RKO (cell line): Measurements from ENCODE around the gene SEMA4D.
"Not testable (repeated sequence)": the region's sequence is repeated elsewhere in the genome, so short reads cannot be mapped to it uniquely, and the experiment has no call there.

Experiments
- DNase-seq: peaks from one replicate; pipeline ENCODE4 v3.0.0-alpha.2; 2016; ENCODE audit warnings: low spot score

Gene SEMA4D

GRCh38 chr9:89386206-89386605, 111.7 kb downstream of the SEMA4D start:
- DNase-seq, result no peak

DNA sequence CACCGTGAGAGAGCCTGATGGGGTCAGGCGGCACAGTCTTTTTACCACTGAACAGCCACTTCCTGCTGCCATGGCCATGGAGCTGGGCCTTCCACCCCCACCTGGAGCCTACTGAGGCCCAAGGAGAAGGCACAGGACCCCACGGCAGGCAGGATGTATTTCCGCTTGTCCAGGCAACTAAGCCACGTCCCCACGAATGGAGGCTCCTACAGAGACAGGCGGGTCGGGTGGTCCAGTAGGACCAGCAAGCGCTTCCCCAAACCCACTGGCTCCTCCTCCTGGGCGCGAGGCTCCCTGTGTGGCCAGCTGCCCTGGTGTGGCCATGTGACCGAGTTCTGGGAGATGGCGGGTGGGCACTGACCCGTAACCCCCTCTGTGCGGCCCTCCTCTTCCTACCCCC, 113.1 kb downstream of the SEMA4D start:
- DNase-seq, result no peak

GRCh38 chr9:89383721-89384300, 114.1 kb downstream of the SEMA4D start:
- no peak for DNase-seq

DNA sequence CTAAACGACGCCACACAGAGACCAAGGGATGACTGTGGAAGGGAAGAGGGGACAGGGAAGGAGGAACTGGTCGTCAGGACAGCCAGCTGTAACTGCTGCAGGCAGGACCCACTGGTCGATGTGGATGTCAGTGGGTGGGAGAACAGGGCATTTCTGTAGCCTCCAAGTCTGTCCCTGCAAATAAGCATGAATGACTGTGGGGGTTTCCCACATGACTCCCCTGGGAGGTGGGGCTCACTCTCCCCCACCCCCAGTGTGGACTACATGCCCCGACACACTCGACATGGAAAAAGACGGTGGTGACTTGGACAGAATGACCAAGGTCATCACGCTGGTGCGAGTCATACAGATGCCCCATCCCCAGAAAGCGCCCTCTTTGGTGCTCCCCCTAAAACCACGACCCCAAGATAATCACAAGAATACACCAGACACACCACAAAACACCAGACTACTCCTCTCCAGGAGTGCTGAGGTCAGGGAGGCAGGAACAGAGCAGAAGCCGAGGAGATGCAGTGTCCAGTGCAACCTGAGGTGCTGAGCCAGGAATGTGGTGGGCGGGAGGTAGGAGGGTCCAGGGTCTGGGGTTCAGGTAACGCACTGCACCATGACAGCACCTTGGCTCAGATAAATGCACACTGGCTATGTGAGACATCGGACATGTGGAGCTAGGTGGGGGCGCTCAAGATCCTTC, 114.7 kb downstream of the SEMA4D start:
- no peak for DNase-seq

DNA sequence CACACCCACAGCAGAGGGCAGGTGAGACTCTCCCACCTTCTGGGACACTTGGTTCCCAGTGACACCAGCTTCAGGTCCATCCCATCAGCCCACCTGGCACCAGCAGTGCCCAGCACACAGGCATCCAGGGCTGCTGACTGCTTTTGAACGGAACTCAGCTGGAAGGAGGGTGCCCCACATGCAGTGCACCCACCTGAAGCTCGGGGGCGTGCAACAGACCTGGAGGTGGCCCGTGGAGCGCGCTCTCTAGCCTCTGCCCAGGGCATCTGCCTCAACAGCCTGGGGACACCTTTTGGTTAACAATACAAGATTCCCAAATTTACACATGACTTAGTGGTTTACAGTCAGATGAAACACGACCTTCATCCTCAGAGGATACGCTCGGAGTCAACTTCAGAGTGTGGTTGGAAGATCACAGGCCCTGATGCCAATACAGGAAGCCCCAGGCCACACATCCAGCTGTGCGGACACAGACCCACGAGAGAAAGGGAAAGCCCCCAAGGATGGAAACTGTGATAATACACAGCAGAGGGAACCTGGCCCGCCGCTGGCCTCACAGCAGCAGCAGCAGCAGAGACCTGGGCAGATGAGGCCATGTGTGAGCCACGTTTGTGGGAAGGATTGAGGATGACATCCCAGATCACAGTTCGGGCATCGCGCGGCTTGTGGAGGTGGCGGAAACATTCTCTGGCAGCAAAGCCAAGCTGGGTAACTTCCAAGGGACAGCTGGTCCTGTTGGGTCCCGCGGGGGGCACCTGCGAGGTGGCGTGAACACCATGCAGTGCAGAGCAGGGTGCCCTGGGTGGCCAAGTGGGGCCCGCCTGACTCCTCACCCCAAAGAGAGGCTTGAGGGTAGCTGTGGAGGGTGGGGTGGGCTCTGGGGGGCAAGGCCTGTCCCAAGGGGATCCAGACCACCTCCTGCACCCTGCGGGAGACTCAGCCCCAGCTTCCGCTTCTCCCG, 115.6 kb downstream of the SEMA4D start:
- DNase-seq, result no peak

- no peak for DNase-seq
Observed at GRCh38 chr9:89381308-89381609, 116.7 kb downstream of the SEMA4D start.

DNA sequence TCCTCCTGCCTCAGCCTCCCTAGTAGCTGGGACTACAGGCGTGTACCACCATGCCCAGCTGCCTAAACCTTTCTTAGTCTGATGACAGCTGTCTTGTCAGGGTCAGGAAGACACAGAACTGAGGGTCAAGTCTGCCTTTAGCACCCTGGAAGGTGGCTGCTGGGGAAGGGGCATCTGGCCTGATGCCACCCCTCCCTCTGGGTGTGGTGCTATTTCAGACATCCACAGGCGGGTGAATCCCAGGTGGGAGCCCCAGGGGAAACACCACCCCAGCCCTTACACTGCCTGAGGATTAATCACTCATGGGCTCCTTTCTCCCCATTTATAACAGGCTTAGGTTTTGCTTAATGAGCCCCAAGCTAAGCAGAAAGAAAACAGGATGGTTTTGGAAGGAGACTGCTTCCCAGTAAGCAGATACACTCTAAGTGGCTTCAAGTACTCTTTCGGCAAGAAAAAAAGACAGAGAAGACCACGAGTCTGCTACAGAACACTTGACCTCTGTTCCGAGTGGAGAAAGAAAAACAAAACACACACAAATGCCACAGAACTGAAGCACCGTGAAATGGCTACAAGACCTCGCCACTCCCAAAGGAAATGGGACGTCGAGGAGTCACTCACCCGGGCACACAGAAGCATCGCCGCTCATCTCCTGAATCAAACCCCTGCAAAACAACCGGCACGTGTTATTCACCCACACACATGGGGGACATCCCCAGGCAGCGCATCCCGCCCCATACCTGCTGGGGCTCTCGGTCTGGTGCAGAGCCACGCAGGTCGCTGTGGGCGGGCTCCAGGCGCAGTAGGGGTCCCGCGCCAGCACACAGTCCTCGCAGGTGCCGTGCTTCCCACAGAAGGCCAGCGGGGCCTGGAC, 117.2 kb downstream of the SEMA4D start:
- no peak for DNase-seq

DNA sequence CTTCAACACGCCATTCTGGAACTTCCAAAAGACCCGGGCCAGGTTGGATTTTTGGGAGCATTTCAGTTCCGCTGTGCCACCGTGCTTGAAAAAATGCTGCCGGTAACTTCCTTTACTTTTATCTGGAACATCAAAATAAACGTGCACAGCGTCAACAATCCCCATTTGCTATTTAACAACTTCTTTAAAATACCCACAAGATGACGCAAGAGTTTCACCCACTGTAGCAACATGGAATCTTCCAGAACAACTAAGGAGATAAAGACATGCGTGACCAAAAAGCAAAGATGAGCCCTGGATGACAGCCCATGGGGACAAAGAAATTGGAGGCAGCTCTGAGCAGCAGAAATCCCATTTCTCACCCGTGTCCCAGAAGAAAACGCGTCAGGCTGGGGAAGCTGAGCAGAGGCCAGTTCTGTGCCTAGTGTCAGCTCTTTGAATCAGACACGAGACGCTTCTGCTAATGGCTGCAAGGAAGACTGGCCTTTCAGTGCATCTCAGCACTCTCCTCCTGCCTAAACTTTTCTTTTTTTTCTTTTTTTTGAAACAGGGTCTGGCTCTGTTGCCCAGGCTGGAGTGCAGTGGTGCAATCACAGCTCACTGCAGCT, 118.3 kb downstream of the SEMA4D start:
- no peak for DNase-seq

- DNase-seq, result no peak
Observed at GRCh38 chr9:89379031-89379430, 118.9 kb downstream of the SEMA4D start.

GRCh38 chr9:89378541-89378940, 119.4 kb downstream of the SEMA4D start:
- no peak for DNase-seq

DNA sequence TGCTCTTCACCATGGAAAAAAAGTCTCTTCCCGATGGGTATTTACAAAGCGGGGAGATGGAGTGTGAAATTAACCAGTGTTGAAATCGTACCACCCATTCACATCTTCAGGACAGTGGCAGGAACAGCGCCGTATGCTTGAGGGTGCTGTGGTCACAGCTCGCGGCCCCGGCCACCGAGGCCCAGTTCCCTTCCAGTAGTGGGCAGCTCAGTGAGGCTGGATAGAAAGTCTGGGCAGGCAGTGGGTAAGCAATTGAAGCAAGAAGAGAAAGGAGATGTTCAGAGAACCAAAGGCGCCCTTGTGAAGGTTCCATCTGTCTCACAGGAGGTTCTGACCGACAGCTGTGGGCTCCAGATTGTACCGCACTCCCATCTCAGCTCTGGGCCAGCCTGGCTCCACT, 120.5 kb downstream of the SEMA4D start:
- DNase-seq, result no peak

GRCh38 chr9:89376741-89377351, 121.1 kb downstream of the SEMA4D start:
- DNase-seq, result no peak

DNA sequence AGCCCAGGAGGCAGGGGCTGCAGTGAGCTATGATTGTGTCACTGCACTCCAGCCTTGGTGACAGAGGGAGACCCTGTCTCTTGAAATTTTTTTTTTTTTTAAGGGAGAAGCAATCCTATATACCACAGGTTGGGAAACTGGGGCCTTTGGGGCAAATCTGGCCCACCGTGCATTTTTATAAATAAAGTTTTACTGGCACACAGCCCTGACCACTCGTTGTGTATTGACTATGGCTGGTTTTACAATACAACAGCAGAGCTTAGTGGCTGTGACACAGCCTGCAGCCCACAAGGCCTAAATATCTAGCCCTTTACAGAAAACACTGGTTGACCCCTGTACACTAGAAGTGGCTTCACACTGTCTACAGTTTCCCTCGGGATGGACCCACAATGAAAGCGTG, 121.6 kb downstream of the SEMA4D start:
- DNase-seq, result no peak

DNA sequence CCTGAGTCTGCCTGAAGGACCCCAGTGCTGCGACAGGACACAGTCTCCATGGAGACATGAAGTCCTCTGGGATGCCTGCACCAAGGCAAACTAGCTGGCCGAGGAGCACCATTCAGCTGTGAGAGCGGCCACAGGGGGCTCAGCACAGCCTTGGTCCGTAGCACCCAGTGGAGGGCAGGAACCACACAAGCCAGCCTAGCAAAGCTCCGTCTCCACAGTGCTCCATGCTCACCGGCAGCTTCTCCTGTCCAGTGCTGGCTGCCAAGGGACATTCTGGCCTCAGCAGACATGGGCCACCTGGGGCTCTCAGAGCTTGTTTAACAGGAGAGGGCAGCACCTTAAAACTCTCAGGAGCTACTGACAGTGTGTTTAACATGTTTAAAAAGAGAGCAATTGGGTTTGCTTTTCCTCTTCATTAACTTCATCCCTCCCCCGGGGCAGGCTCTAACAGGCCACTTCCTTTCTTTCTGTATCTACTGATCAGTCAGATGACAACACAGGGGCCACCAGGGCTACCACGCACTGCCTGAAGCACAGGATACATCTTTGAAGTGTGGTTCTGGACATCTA, 122.6 kb downstream of the SEMA4D start:
- DNase-seq, result no peak

GRCh38 chr9:89374176-89374575, 123.7 kb downstream of the SEMA4D start:
- no peak for DNase-seq

- DNase-seq, result no peak
Observed at GRCh38 chr9:89372979-89373378, 124.9 kb downstream of the SEMA4D start.

- DNase-seq, result peak; percentile 35
Observed at GRCh38 chr9:89372230-89372816, 125.6 kb downstream of the SEMA4D start.

DNA sequence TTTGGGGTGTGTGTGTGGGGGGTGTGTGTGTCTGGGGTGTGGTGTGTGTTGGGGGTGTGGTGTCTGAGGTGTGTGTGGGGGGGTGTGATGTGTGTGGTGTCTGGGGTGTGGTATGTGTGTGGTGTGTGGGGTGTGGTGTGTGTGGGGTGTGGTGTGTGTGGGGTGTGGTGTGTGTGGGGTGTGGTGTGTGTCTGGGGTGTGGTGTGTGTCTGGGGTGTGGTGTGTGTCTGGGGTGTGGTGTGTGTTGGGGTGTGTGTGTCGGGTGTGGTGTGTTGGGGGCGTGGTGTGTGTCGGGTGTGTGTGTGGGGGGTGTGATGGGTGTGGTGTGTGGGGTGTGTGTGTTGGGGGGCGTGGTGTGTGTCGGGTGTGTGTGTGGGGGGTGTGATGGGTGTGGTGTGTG, 126.1 kb downstream of the SEMA4D start:
- not testable (repeated sequence) for DNase-seq

GRCh38 chr9:89370593-89370992, 127.3 kb downstream of the SEMA4D start:
- DNase-seq, result no peak

DNA sequence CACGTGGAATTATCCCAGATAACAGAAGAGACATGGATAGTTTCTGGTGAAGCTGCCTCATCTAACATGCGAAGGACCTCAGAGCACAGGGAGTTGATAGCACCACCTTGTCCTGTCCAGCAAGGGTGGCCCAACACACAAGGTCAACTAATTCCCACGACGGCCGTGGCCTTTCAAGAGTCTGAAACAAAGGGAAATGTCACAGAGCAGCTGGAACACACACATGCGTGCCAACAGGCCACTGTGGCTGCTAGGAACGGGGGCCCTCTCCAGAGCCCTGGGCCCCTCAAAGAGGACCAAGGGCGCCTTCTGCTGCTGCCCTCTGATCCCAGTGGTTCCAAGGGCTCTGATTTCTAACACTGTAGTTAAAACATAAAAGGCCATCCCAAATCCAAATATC, 128.9 kb downstream of the SEMA4D start:
- no peak for DNase-seq

- DNase-seq, result no peak
Observed at GRCh38 chr9:89368550-89368949, 129.4 kb downstream of the SEMA4D start.
